Neuronal stem cell (in vitro differentiated cells): ENCODE data around the gene NAV2.

Experiments
- DNase-seq: peaks from one replicate; pipeline ENCODE4 v3.0.0-alpha.2; 2013; ENCODE audit warnings: low spot score
- H2AFZ ChIP-seq: one replicate; pipeline ENCODE4 v1.6.1; 2013; ENCODE audit warnings: mild to moderate bottlenecking, low read length, inconsistent platforms
- H2AK5ac ChIP-seq: 2 replicates; pipeline ENCODE4 v1.6.1; 2013; ENCODE audit warnings: low read depth, mild to moderate bottlenecking, inconsistent platforms, low read length, moderate library complexity, mixed read lengths
- H2BK120ac ChIP-seq: 2 replicates; pipeline ENCODE4 v1.6.1; 2013; ENCODE audit warnings: low read depth, mild to moderate bottlenecking, inconsistent platforms, low read length, moderate library complexity, mixed read lengths
- H2BK12ac ChIP-seq: one replicate; pipeline ENCODE4 v1.6.1; 2013; ENCODE audit warnings: low read length, inconsistent platforms
- H2BK15ac ChIP-seq: 2 replicates; pipeline ENCODE4 v1.6.1; 2013; ENCODE audit warnings: mild to moderate bottlenecking, low read length, inconsistent platforms, mixed read lengths
- H2BK5ac ChIP-seq: one replicate; pipeline ENCODE4 v1.6.1; 2013; ENCODE audit warnings: inconsistent platforms, mild to moderate bottlenecking, low read length, moderate library complexity
- H3K14ac ChIP-seq: one replicate; pipeline ENCODE4 v1.6.1; 2013; ENCODE audit warnings: low read length, inconsistent platforms
- H3K18ac ChIP-seq: 2 replicates; pipeline ENCODE4 v1.6.1; 2013; ENCODE audit warnings: low read length, inconsistent platforms
- H3K23ac ChIP-seq: 2 replicates; pipeline ENCODE4 v1.6.1; 2013; ENCODE audit warnings: low read depth, mild to moderate bottlenecking, mixed read lengths, low read length, inconsistent platforms; ENCODE audit not compliant: poor library complexity
- H3K27ac ChIP-seq: replicated peaks from 3 replicates; pipeline ENCODE4 v1.5.1; 2013; ENCODE audit warnings: low read length, inconsistent platforms
- H3K27me3 ChIP-seq, 3 experiments: 2 replicates each; pipeline ENCODE4 v1.6.1; 2013; ENCODE audit warnings: low read length in 3 of 3, mild to moderate bottlenecking in 2 of 3, inconsistent platforms in 1 of 3, low read depth in 1 of 3, mixed read lengths in 1 of 3, moderate library complexity in 1 of 3; ENCODE audit not compliant: control insufficient read depth in 3 of 3, insufficient read depth in 3 of 3
- H3K36me3 ChIP-seq, 2 donors: replicated peaks in 1 of 2; 2 replicates each; pipeline ENCODE4 v1.6.1; 2013; ENCODE audit warnings: low read length in 2 of 2; ENCODE audit not compliant: control insufficient read depth in 2 of 2, insufficient read depth in 2 of 2
- H3K4ac ChIP-seq: 2 replicates; pipeline ENCODE4 v1.6.1; 2013; ENCODE audit warnings: inconsistent platforms, mild to moderate bottlenecking, low read length, moderate library complexity
- H3K4me1 ChIP-seq, 2 donors: 1 replicate in 1 of 2; 2 replicates in 1 of 2; pipeline ENCODE4 v1.6.1; 2013; ENCODE audit warnings: low read length in 2 of 2, low read depth in 1 of 2; ENCODE audit not compliant: control insufficient read depth in 2 of 2, insufficient read depth in 1 of 2
- H3K4me2 ChIP-seq: one replicate; pipeline ENCODE4 v1.6.1; 2013; ENCODE audit warnings: mild to moderate bottlenecking, low read length, inconsistent platforms; ENCODE audit not compliant: insufficient read depth, poor library complexity, severe bottlenecking
- H3K4me3 ChIP-seq, 2 donors: 2 replicates each; pipeline ENCODE4 v1.5.1; 2013; ENCODE audit warnings: low read length in 2 of 2, mild to moderate bottlenecking in 2 of 2, inconsistent platforms in 1 of 2, moderate library complexity in 1 of 2
- H3K79me1 ChIP-seq: one replicate; pipeline ENCODE4 v1.6.1; 2013; ENCODE audit warnings: low read depth, mild to moderate bottlenecking, inconsistent platforms, low read length, moderate library complexity
- H3K9ac ChIP-seq: one replicate; pipeline ENCODE4 v1.6.1; 2013; ENCODE audit warnings: mild to moderate bottlenecking, low read depth, low read length, inconsistent platforms; ENCODE audit not compliant: poor library complexity
- H3K9me3 ChIP-seq, 2 donors: replicated peaks in 1 of 2; 2 replicates each; pipeline versions ENCODE3 to v1.6.1; 2013; ENCODE audit warnings: low read length in 2 of 2, mild to moderate bottlenecking in 2 of 2, inconsistent platforms in 1 of 2, low read depth in 1 of 2, mixed read lengths in 1 of 2, moderate library complexity in 1 of 2; ENCODE audit not compliant: control insufficient read depth in 2 of 2, insufficient read depth in 1 of 2
- H4K8ac ChIP-seq: one replicate; pipeline ENCODE4 v1.6.1; 2013; ENCODE audit warnings: low read depth, mild to moderate bottlenecking, inconsistent platforms, low read length, moderate library complexity
- H4K91ac ChIP-seq: one replicate; pipeline ENCODE4 v1.6.1; 2013; ENCODE audit warnings: low read length, low read depth, mild to moderate bottlenecking, inconsistent platforms; ENCODE audit not compliant: poor library complexity
- WGBS, 2 donors: extraction: QIAGEN DNeasy Blood & Tissue Kit; methylation state at CpG; one replicate each; pipeline ENCODE4 v1.1.7; 2013; ENCODE audit warnings: missing lambda C conversion rate in 2 of 2, mixed read lengths in 1 of 2; ENCODE audit not compliant: insufficient read length in 2 of 2, insufficient replicate concordance in 1 of 2; ENCODE audit errors: extremely low coverage in 2 of 2; 5-methylcytosine and 5-hydroxymethylcytosine counted together

NAV2 gene

DNA sequence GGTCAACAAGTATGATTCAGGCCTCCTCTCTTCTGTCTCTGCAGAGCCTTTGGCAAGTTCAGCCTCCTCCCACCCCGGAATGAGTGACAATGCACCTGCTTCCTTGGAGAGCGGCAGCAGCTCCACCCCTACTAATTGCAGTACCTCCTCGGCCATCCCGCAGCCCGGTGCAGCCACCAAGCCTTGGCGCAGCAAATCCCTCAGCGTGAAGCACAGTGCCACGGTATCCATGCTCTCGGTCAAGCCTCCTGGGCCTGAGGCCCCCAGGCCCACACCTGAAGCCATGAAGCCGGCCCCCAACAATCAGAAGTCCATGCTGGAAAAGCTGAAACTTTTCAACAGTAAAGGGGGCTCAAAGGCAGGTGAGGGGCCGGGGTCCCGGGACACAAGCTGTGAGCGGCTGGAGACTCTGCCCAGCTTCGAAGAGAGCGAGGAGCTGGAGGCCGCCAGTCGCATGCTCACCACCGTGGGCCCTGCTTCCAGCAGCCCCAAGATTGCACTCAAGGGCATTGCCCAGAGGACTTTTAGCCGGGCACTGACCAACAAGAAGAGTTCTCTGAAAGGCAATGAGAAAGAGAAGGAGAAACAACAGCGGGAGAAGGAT lies 220.6 kb downstream of the NAV2 start:
- Histone ChIP-seq H2AK5ac (no peak overlapping the region), H3K18ac (peak overlapping the region; percentile 57), H3K23ac (no peak overlapping the region), H3K4me2 (no peak overlapping the region), H3K27ac (no peak overlapping the region), H3K79me1 (no peaks in the 10 kb centered on the region), H2BK12ac (no peak overlapping the region), H3K9ac (no peak overlapping the region), H3K27me3 (no peaks in the 10 kb centered on the region), H3K4me3 (no peak overlapping the region), H3K9me3 (no peaks in the 10 kb centered on the region), H2BK120ac (peak overlapping the region; percentile 51), H3K4ac (no peak overlapping the region), H2AFZ (no peak overlapping the region), H4K91ac (no peak overlapping the region), H2BK5ac (no peak overlapping the region), H3K4me1 (peaks cover 3 to 25% of the 10 kb centered on the region in 2 donors), H3K14ac (no peak overlapping the region), H3K36me3 (peaks cover 0 to 35% of the 10 kb centered on the region in 2 donors), H4K8ac (no peak overlapping the region), H2BK15ac (no peak overlapping the region)
- no CpG with 5 or more reads among the region's 20 CpGs for WGBS, 2 donors
- no peak for DNase-seq

DNA sequence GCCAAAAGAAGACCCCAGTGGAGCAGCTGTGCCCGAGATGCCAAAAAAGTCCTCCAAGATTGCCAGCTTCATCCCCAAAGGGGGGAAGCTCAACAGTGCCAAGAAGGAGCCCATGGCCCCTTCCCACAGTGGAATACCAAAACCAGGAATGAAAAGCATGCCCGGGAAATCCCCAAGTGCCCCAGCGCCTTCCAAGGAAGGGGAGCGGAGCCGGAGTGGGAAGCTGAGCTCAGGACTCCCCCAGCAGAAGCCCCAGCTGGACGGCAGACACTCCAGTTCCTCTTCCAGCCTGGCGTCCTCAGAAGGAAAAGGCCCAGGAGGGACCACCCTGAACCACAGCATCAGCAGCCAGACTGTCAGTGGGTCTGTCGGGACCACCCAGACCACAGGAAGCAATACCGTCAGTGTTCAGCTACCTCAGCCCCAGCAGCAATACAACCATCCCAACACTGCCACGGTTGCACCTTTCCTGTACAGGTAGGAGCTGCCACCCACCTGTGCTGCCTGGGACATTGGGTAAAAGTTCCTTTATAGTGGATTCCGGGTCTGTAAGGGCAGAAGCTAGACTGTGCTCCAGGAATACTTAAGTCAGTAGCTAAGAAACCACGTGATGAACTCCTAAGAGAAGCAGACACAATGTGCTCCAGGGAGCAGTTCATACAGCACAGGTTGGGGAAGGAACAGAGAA lies 221.3 kb downstream of the NAV2 start:
- Histone ChIP-seq H3K4ac (no peak overlapping the region), H2BK120ac (peak overlapping the region; percentile 43), H2BK5ac (no peak overlapping the region), H3K9ac (no peak overlapping the region), H3K18ac (peak overlapping the region; percentile 11), H3K4me1 (peaks cover 3 to 27% of the 10 kb centered on the region in 2 donors), H4K91ac (no peak overlapping the region), H4K8ac (no peak overlapping the region), H3K14ac (no peak overlapping the region), H3K27ac (no peak overlapping the region), H3K4me3 (no peak overlapping the region), H3K23ac (no peak overlapping the region), H3K36me3 (peaks cover 0 to 35% of the 10 kb centered on the region in 2 donors), H2BK15ac (no peak overlapping the region), H3K4me2 (no peak overlapping the region), H2AFZ (no peak overlapping the region), H3K79me1 (no peaks in the 10 kb centered on the region), H3K9me3 (no peaks in the 10 kb centered on the region), H3K27me3 (no peaks in the 10 kb centered on the region), H2AK5ac (no peak overlapping the region), H2BK12ac (no peak overlapping the region)
- WGBS, 2 donors: no CpG with 5 or more reads among the region's 12 CpGs
- no peak for DNase-seq

DNA sequence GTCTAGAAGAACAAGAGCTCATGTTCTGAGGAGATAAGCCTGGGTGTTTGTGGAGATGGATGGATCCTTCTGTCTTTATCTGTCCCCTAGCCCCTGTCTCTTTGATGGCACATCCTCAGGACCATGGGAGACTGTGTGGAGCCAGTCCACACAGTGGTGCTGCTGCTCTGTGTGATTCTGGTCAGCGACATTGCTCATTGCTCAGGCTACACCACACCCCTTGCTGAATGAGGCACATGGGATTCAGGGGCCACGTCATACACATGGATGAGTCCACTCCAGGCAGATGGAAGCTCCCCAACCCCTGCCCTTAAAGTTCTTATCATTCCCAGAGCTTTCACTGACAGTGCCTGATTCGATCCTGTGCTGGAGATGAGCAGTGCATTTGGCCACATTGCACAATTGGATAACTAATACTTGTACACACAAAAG lies 222.2 kb downstream of the NAV2 start:
- Histone ChIP-seq H2BK12ac (no peak overlapping the region), H3K23ac (no peak overlapping the region), H3K4me2 (no peak overlapping the region), H2BK120ac (no peak overlapping the region), H3K9me3 (no peaks in the 10 kb centered on the region), H3K79me1 (no peaks in the 10 kb centered on the region), H3K14ac (no peak overlapping the region), H3K27me3 (no peaks in the 10 kb centered on the region), H2AK5ac (peak overlapping the region; percentile 2), H3K36me3 (peaks cover 0 to 39% of the 10 kb centered on the region in 2 donors), H4K91ac (no peak overlapping the region), H3K4me3 (no peak overlapping the region), H3K27ac (peak overlapping the region; percentile 1), H2BK5ac (no peak overlapping the region), H4K8ac (no peak overlapping the region), H3K9ac (no peak overlapping the region), H3K18ac (peak overlapping the region; percentile 2), H2BK15ac (no peak overlapping the region), H2AFZ (no peak overlapping the region), H3K4ac (no peak overlapping the region), H3K4me1 (peaks cover 3 to 27% of the 10 kb centered on the region in 2 donors)
- no peak for DNase-seq
- WGBS, 2 donors: no CpG with 5 or more reads among the region's 3 CpGs

DNA sequence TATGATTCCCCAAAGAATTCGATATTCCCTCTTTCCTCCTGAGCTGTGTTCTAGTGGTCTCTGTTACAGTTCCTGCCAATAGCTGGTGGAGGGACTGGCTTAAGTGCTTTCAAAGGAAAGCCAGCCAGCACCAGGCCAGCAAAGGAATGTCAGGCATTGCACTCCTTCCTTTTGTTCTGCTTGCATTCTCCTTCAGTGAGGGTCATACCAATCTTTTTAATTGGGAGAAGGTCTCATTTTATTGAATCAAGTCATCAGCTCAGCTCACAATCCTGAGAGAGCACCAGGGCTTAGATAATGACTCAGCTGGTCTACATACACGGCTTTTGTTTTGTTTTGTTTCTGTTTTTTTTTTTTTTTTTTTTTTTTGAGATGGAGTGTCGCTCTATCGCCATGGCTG lies 222.9 kb downstream of the NAV2 start:
- H3K36me3 ChIP-seq: peaks cover 0 to 45% of the 10 kb centered on the region in 2 donors

More for the DNA sequence above, 222.9 kb downstream of the NAV2 start:
- no peak overlapping the region for H2AK5ac ChIP-seq
- peak overlapping the region; percentile 1 for H3K27ac ChIP-seq
- no peaks in the 10 kb centered on the region for H3K27me3 ChIP-seq
- H3K14ac ChIP-seq: no peak overlapping the region
- H2BK5ac ChIP-seq: no peak overlapping the region
- H3K4me2 ChIP-seq: no peak overlapping the region
- no peak overlapping the region for H3K4ac ChIP-seq
- H2BK15ac ChIP-seq: no peak overlapping the region
- peak; percentile 83 for DNase-seq
- no peak overlapping the region for H4K91ac ChIP-seq
- WGBS, 2 donors: no CpG with 5 or more reads among the region's 4 CpGs
- H3K18ac ChIP-seq: no peak overlapping the region
- H2BK120ac ChIP-seq: no peak overlapping the region
- H2BK12ac ChIP-seq: no peak overlapping the region
- H3K4me1 ChIP-seq: peaks cover 3 to 27% of the 10 kb centered on the region in 2 donors
- no peak overlapping the region for H3K4me3 ChIP-seq
- H4K8ac ChIP-seq: no peak overlapping the region
- no peak overlapping the region for H3K9ac ChIP-seq
- H3K23ac ChIP-seq: no peak overlapping the region
- no peaks in the 10 kb centered on the region for H3K79me1 ChIP-seq
- H2AFZ ChIP-seq: no peak overlapping the region
- no peaks in the 10 kb centered on the region for H3K9me3 ChIP-seq
